H1 (cell line): ENCODE data around the gene HSD17B13. TPM values are rescaled to one million over a fixed set of nuclear protein-coding genes. Genes with fewer than 3 reads are reported as not detected.

Experiments
- CHD7 ChIP-seq: fragments of 300-600 bp; sonication (generic); IDR thresholded peaks from 2 replicates; pipeline ENCODE4 v1.7.1; 2012; ENCODE audit warnings: low read length, moderate library complexity, mild to moderate bottlenecking, inconsistent platforms; ENCODE audit not compliant: insufficient replicate concordance
- KDM4A ChIP-seq: IDR thresholded peaks from one replicate; pipeline ENCODE4 v1.7.1; 2012; ENCODE audit warnings: low read depth, mild to moderate bottlenecking, moderate library complexity, low read length, inconsistent platforms; ENCODE audit not compliant: severe bottlenecking
- RXRA ChIP-seq: IDR thresholded peaks from 2 replicates; pipeline ENCODE4 v1.6.1; 2011; ENCODE audit warnings: low read depth, mild to moderate bottlenecking, low read length, moderate library complexity; ENCODE audit not compliant: insufficient read depth
- SIRT6 ChIP-seq: IDR thresholded peaks from one replicate; pipeline ENCODE4 v1.7.1; 2012; ENCODE audit warnings: low read length, inconsistent platforms
- polyA plus RNA-seq, 7 experiments: library from polyadenylated mRNA; depleted of rRNA in 3 of 7; stranded (reverse) in 5 of 7; unstranded in 2 of 7; fragments of >200 nt in 5 of 7; fragments of 200-250 nt in 2 of 7; gene quantifications; 1 replicate in 5 of 7; 2 replicates in 1 of 7; 4 replicates in 1 of 7; pipeline versions ENCODE4 v1.2.1 to v1.2.3, GENCODE V29; 2011 to 2013; ENCODE audit warnings: missing spikeins in 2 of 7, mixed read lengths in 2 of 7
- total RNA-seq: library from RNA; stranded (reverse); fragmentation: NEBNext Ultra II Directional; extraction: Animal tissue kit (Norgen Biotek cat#: 25700); gene quantifications from 2 replicates; pipeline ENCODE4 v1.2.1, GENCODE V29; 2021

HSD17B13 gene
- total and polyA plus RNA-seq, 2 of the 8 experiments (the other 6 are each of a cell fraction or from before 2014, with no cell fraction given), result 0.09 to 0.13 TPM

GRCh38 chr4:87298362-87298761, 24.3 kb downstream of the HSD17B13 start (continued):
- TF ChIP-seq CHD7 (no peak), RXRA (no peak), KDM4A (no peak), SIRT6 (no peak)
